K562 (cell line): ENCODE results near the gene DEK. TPM values are rescaled to one million over a fixed set of nuclear protein-coding genes. Genes with fewer than 3 reads are reported as not detected.

Source experiments
- ATAC-seq: fragments of 200-7000 bp; cut with Tn5 transposase; 3 replicates; pipeline ENCODE4 v1.9.1; 2020; ENCODE audit warnings: moderate library complexity
- BruUV-seq: library from RNA; stranded (reverse); fragments of 400-500 nt; replicated peaks from 2 replicates; lab custom pipeline; 2021; lab: Mats Ljungman, UMichigan
- CTCF ChIA-PET: fragments of 300-600 bp; formaldehyde crosslinking; extraction: SDS; loops from one replicate; lab custom pipeline; 2021; ENCODE audit warnings: low intra/inter-chr PET ratio; lab: Yijun Ruan, JAX
- POLR2A ChIA-PET: fragments of 300-600, 350-650 bp; sonication (Branson Sonifier 250); formaldehyde crosslinking; extraction: SDS; loops from one replicate; lab custom pipeline; 2021; ENCODE audit warnings: antibody characterized with exemption, inconsistent platforms; lab: Yijun Ruan, JAX
- DNase-seq, 4 experiments: peaks; one replicate each; pipeline versions ENCODE4 v3.0.0 to v3.0.0-alpha.2; 2011 to 2018; ENCODE audit warnings: low spot score in 3 of 4, mixed read lengths in 3 of 4; ENCODE audit errors: extremely low read depth in 1 of 4
- FAIRE-seq: peaks from 2 replicates; lab custom pipeline; 2011; peaks lifted over from hg19 to GRCh38; lab: Jason Lieb, UNC
- H2AFZ ChIP-seq: 2 replicates; pipeline ENCODE4 v1.6.0; 2011; ENCODE audit warnings: low read depth, low read length, control low read depth, inconsistent platforms
- H3K27ac ChIP-seq: fragments of 200-600 bp; 3 replicates; pipeline ENCODE4 v1.8.0; 2011; ENCODE audit warnings: low read depth, mild to moderate bottlenecking, control low read depth, inconsistent platforms, low read length, moderate library complexity, mixed read lengths; ENCODE audit errors: extremely low read depth
- H3K27me3 ChIP-seq, 2 experiments: fragments of 300-600 bp in 1 of 2; 2 replicates in 1 of 2; 3 replicates in 1 of 2; pipeline versions ENCODE4 v1.6.0 to v1.8.0; 2011; ENCODE audit warnings: inconsistent platforms in 2 of 2, low read length in 2 of 2, mild to moderate bottlenecking in 1 of 2, mixed read lengths in 1 of 2, moderate library complexity in 1 of 2; ENCODE audit not compliant: control insufficient read depth in 2 of 2, insufficient read depth in 2 of 2
- H3K36me3 ChIP-seq: fragments of 300-600 bp; 3 replicates; pipeline ENCODE4 v1.8.0; 2011; ENCODE audit warnings: mild to moderate bottlenecking, low read length, inconsistent platforms; ENCODE audit not compliant: control insufficient read depth, insufficient read depth
- H3K4me1 ChIP-seq, 2 experiments: fragments of 200-600 bp in 1 of 2; replicated peaks in 1 of 2; 2 replicates in 1 of 2; 3 replicates in 1 of 2; pipeline versions ENCODE4 v1.5.1 to v1.8.0; 2011; ENCODE audit warnings: inconsistent platforms in 2 of 2, low read length in 2 of 2, mild to moderate bottlenecking in 1 of 2, mixed read lengths in 1 of 2, moderate library complexity in 1 of 2; ENCODE audit not compliant: control insufficient read depth in 2 of 2, insufficient read depth in 2 of 2
- H3K4me2 ChIP-seq: 2 replicates; pipeline ENCODE4 v1.6.1; 2011; ENCODE audit warnings: low read length, control low read depth, inconsistent platforms, mixed read lengths; ENCODE audit not compliant: insufficient read depth
- H3K4me3 ChIP-seq: fragments of 200-600 bp; sonication (generic), shearing (Covaris generic); 2 replicates; pipeline ENCODE4 v1.5.1; 2016; ENCODE audit warnings: control low read depth, inconsistent platforms
- H3K79me2 ChIP-seq: fragments of 200-600 bp; 3 replicates; pipeline ENCODE4 v1.8.0; 2011; ENCODE audit warnings: low read length, inconsistent platforms; ENCODE audit not compliant: control insufficient read depth, insufficient read depth
- H3K9ac ChIP-seq, 2 experiments: 2 replicates each; pipeline versions ENCODE4 v1.6.0 to v1.6.1; 2011; ENCODE audit warnings: low read depth in 2 of 2, low read length in 2 of 2, control low read depth in 1 of 2, inconsistent platforms in 1 of 2, mild to moderate bottlenecking in 1 of 2, mixed read lengths in 1 of 2; ENCODE audit not compliant: insufficient read depth in 1 of 2
- H3K9me1 ChIP-seq: one replicate; pipeline ENCODE4 v1.6.0; 2011; ENCODE audit warnings: inconsistent platforms, mild to moderate bottlenecking, low read length, moderate library complexity; ENCODE audit not compliant: control insufficient read depth, insufficient read depth
- H3K9me3 ChIP-seq: replicated peaks from 2 replicates; pipeline ENCODE4 v1.5.1; 2011; ENCODE audit warnings: low read depth, low read length, inconsistent platforms; ENCODE audit not compliant: control insufficient read depth, insufficient read depth
- H4K20me1 ChIP-seq: replicated peaks from 2 replicates; pipeline ENCODE4 v1.6.1; 2011; ENCODE audit warnings: low read length, inconsistent platforms, mixed read lengths; ENCODE audit not compliant: control insufficient read depth, insufficient read depth
- CBX8 ChIP-seq: fragments of 200-600 bp; sonication (generic); IDR thresholded peaks from 2 replicates; pipeline ENCODE4 v1.6.1; 2012; ENCODE audit warnings: borderline replicate concordance, mixed run types, low read depth, mild to moderate bottlenecking, moderate library complexity, mixed read lengths, low read length, control low read depth, inconsistent platforms; ENCODE audit not compliant: poor library complexity, severe bottlenecking; ENCODE audit errors: extremely low read depth
- HLTF ChIP-seq: fragments of 450-650 bp; IDR thresholded peaks from 2 replicates; pipeline ENCODE4 v1.6.1; 2016
- NBN ChIP-seq: fragments of 450-650 bp; IDR thresholded peaks from 2 replicates; pipeline ENCODE4 v1.6.1; 2016; ENCODE audit warnings: low read depth, mild to moderate bottlenecking
- PML ChIP-seq: IDR thresholded peaks from 2 replicates; pipeline ENCODE4 v1.6.1; 2012; ENCODE audit warnings: low read length, inconsistent platforms
- UBTF ChIP-seq, 2 experiments: IDR thresholded peaks; 2 replicates each; pipeline ENCODE4 v1.6.1; 2012; ENCODE audit warnings: improper control_type of control experiment in 2 of 2, low read depth in 2 of 2, low read length in 2 of 2, borderline replicate concordance in 1 of 2
- ZNF165 ChIP-seq: fragments of 250-450 bp; sonication (Bioruptor Pico); IDR thresholded peaks from 2 replicates; pipeline ENCODE4 v1.4.0; 2020; ENCODE audit warnings: borderline replicate concordance
- ZNF512 ChIP-seq: IDR thresholded peaks from 2 replicates; pipeline ENCODE4 v1.6.1; 2016; ENCODE audit warnings: missing genetic modification characterization, missing compliant biosample characterization
- WGBS: fragments of 100-300 bp; shearing (Covaris generic); methylation state at CpG from one replicate; pipeline ENCODE4 v1.1.6; 2016; ENCODE audit warnings: low coverage, mixed read lengths; ENCODE audit not compliant: insufficient coverage; ENCODE audit errors: missing lambda C conversion rate; 5-methylcytosine and 5-hydroxymethylcytosine counted together
- in situ Hi-C: fragments of 300-500 bp; cut with MboI; formaldehyde crosslinking; loops from 4 replicates; pipeline ENCODE4 v1.15.0; 2018; ENCODE audit warnings: inconsistent platforms, mixed read lengths
- intact Hi-C: fragments of 100-400 bp; cut with micrococcal nuclease; formaldehyde crosslinking; loops from 2 replicates; pipeline ENCODE4 v1.14.2; 2022
- polyA plus RNA-seq, 8 experiments: library from polyadenylated mRNA; depleted of rRNA in 4 of 8; stranded (reverse) in 5 of 8; unstranded in 3 of 8; fragments of >200 nt; fragmentation: Nextera tagmentation in 2 of 8; fragmentation: Illumina TruSeq in 1 of 8; extraction: Ambion mirVana in 2 of 8; extraction: Trizol in 1 of 8; gene quantifications; 2 replicates each; pipeline versions ENCODE4 v1.2.1 to v1.2.3, GENCODE V29; 2011 to 2014; ENCODE audit warnings: inconsistent platforms in 1 of 8, missing spikeins in 1 of 8
- total RNA-seq, 7 experiments: library from RNA; depleted of rRNA in 6 of 7; stranded (reverse); fragments of >200 nt in 6 of 7; fragmentation: Illumina TruSeq in 2 of 7; extraction: Trizol in 2 of 7; gene quantifications; 2 replicates each; pipeline versions ENCODE4 v1.2.1 to v1.2.3, GENCODE V29; 2011 to 2021; ENCODE audit warnings: low replicate concordance in 1 of 7

Gene DEK
- total and polyA plus RNA-seq, 9 of the 15 experiments (the other 6 are each of a cell fraction or from before 2014, with no cell fraction given), result 82.3 to 338 (median 184) TPM

GRCh38 chr6:18284261-18284660, 19.9 kb upstream of the DEK start:
- Histone ChIP-seq H4K20me1 (no peaks in the 10 kb centered on the region), H3K9me3 (no peaks in the 10 kb centered on the region), H3K27ac (no peak overlapping the region), H3K4me3 (no peak overlapping the region), H3K36me3 (no peaks in the 10 kb centered on the region), H3K4me2 (no peak overlapping the region), H3K27me3 (peaks cover 5 to 31% of the 10 kb centered on the region in 2 experiments; a peak in 4 of 5 replicates), H3K9ac (no peak overlapping the region), H3K4me1 (no peaks in the 10 kb centered on the region), H2AFZ (no peak overlapping the region), H3K79me2 (no peaks in the 10 kb centered on the region), H3K9me1 (no peaks in the 10 kb centered on the region)
- TF ChIP-seq ZNF165 (CRISPR knock-in tag) (no peak), PML (no peak), NBN (no peak), HLTF (no peak), CBX8 (no peak)
- no peak for DNase-seq
- FAIRE-seq, result no peak
- intact Hi-C loops (no loop called here), in situ Hi-C loops (no loop called here)
- ATAC-seq, result no peak
- WGBS, result 6% methylated on average over 2 of the region's 2 CpGs
- BruUV-seq, result no TSS peak
- POLR2A ChIA-PET, result interaction anchor here (1.0 kb wide), 1 partner anchor 27 kb away, joined by 3 read pairs; no protein-coding TSS in a partner anchor
- CTCF ChIA-PET, result no interaction called here

GRCh38 chr6:18281564-18281963, 17.2 kb upstream of the DEK start:
- WGBS, result 5% methylated on average over 4 of the region's 4 CpGs
- CTCF ChIA-PET, result no interaction called here

More at GRCh38 chr6:18281564-18281963, 17.2 kb upstream of the DEK start:
- no peaks in the 10 kb centered on the region for H3K79me2 ChIP-seq
- intact Hi-C loops, result no loop called here
- in situ Hi-C loops, result no loop called here
- H3K27ac ChIP-seq, result no peak overlapping the region
- no peaks in the 10 kb centered on the region for H3K36me3 ChIP-seq
- POLR2A ChIA-PET, result no interaction called here
- H3K9me3 ChIP-seq, result no peaks in the 10 kb centered on the region
- no peak overlapping the region for H3K4me3 ChIP-seq
- TF ChIP-seq ZNF512 (tag) (peak; percentile 59), UBTF (IDR thresholded peaks at IDR 0.05; ENCODE audit: borderline replicate concordance in 1 of 2, low read depth in 2 of 2, low read length in 2 of 2) (no peak)
- TF ChIP-seq, all 486 proteins: peak for 1
- Histone ChIP-seq H3K9me1 (no peaks in the 10 kb centered on the region), H3K27me3 (peaks cover 21 to 29% of the 10 kb centered on the region in 2 experiments), H3K4me2 (no peak overlapping the region), H3K9ac (no peak overlapping the region), H4K20me1 (no peaks in the 10 kb centered on the region), H3K4me1 (peaks cover 0 to 8% of the 10 kb centered on the region in 2 experiments; a peak in 2 of 5 replicates), H2AFZ (no peak overlapping the region)
- FAIRE-seq (no peak), ATAC-seq (no peak), DNase-seq (no peak)
- no TSS peak for BruUV-seq
